Measurements from ENCODE around the gene CCDC174.

DNA sequence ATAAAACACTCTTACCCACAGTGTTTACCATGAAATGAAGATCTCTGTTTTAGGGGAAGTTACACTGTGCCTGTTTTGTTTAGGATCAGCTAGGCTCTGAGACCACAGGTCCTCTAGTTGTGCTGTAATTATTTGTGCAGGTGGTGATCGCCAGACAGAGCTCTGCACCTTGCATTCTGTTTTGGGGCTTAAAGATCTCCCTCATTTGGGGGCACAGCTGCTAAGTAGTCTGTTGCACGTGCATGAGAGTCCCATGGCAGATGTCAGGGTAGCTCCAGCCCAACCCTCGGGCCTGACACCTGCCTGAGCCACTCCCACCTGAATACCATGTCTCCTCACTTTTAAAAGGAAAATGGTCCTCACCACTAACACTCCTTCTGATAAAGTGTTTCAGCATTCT is 35.8 kb downstream of the CCDC174 start:
- no peak for TF ChIP-seq POLR2A (IDR thresholded peaks at IDR 0.05)
- TF ChIP-seq, protein P1, sequence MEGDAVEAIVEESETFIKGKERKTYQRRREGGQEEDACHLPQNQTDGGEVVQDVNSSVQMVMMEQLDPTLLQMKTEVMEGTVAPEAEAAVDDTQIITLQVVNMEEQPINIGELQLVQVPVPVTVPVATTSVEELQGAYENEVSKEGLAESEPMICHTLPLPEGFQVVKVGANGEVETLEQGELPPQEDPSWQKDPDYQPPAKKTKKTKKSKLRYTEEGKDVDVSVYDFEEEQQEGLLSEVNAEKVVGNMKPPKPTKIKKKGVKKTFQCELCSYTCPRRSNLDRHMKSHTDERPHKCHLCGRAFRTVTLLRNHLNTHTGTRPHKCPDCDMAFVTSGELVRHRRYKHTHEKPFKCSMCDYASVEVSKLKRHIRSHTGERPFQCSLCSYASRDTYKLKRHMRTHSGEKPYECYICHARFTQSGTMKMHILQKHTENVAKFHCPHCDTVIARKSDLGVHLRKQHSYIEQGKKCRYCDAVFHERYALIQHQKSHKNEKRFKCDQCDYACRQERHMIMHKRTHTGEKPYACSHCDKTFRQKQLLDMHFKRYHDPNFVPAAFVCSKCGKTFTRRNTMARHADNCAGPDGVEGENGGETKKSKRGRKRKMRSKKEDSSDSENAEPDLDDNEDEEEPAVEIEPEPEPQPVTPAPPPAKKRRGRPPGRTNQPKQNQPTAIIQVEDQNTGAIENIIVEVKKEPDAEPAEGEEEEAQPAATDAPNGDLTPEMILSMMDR (IDR thresholded peaks at IDR 0.05): no peak
